HG02840 (cell line): ENCODE results near the gene OAS2.
"Not testable (repeated sequence)": the region's sequence is repeated elsewhere in the genome, so short reads cannot be mapped to it uniquely, and the experiment has no call there.

Source experiments
- ATAC-seq: cut with Tn5 transposase; IDR thresholded peaks from one replicate; pipeline ENCODE4 v1.9.1; 2021; ENCODE audit warnings: mild to moderate bottlenecking, moderate library complexity, moderate number of reproducible peaks; ENCODE audit not compliant: unreplicated experiment, low FRiP score

Gene OAS2

DNA sequence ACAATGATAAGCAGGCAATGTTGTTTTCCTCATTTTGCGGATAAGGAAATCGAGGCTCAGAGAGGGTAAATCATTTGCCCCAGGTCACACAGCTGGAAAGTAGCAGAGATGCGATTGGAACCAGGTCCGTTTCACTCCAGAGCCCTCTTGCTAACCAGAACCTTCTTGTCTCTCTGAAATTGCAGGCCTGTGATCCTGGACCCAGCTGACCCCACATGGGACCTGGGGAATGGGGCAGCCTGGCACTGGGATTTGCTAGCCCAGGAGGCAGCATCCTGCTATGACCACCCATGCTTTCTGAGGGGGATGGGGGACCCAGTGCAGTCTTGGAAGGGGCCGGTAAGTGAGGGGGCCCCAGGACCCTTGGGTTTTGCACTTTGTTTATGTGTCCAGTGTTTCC is 30.6 kb upstream of the OAS2 start:
- no peak for ATAC-seq

DNA sequence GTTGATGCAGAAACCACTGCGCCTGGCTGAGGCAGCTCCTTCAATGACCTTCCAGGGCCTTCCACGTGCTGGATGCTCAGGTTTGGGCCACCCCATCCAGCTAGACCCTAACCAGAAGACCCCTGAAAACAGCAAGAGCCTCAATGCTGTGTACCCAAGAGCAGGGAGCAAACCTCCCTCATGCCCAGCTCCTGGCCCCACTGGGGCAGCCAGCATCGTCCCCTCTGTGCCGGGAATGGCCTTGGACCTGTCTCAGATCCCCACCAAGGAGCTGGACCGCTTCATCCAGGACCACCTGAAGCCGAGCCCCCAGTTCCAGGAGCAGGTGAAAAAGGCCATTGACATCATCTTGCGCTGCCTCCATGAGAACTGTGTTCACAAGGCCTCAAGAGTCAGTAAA is 29.5 kb upstream of the OAS2 start:
- ATAC-seq, result no peak

DNA sequence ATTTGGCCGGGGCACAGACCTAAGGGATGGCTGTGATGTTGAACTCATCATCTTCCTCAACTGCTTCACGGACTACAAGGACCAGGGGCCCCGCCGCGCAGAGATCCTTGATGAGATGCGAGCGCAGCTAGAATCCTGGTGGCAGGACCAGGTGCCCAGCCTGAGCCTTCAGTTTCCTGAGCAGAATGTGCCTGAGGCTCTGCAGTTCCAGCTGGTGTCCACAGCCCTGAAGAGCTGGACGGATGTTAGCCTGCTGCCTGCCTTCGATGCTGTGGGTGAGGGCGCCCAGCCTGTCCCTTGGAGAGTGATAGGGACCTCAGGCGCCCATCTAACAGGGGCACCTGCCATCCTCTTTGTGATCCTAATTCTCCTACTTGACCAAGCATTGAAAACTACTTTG is 27.6 kb upstream of the OAS2 start:
- no peak for ATAC-seq

DNA sequence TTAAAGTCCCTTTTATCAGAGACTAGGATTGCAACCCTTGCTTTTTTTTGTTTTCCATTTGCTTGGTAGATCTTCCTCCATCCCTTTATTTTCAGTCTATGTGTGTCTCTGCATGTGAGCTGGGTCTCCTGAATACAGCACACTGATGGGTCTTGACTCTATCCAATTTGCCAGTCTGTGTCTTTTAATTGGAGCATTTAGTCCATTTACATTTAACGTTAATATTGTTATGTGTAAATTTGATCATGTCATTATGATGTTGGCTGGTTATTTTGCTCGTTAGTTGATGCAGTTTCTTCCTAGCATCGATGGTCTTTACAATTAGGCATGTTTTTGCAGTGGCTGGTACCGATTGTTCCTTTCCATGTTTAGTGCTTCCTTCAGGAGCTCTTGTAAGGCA is 21.2 kb upstream of the OAS2 start:
- not testable (repeated sequence) for ATAC-seq

DNA sequence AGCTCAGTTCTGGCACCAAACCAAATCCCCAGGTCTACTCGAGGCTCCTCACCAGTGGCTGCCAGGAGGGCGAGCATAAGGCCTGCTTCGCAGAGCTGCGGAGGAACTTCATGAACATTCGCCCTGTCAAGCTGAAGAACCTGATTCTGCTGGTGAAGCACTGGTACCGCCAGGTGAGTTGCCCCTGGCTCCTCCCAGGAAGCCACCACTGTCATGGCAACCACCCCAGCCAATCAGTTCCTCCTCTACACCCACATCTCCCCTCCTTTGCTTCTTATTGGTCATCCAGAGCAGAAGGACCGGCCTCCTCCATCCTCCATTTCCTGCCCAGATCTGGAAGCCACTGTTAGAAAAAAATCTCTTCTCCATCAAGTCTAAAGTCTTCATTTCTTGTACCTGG is 17.2 kb upstream of the OAS2 start:
- no peak for ATAC-seq

DNA sequence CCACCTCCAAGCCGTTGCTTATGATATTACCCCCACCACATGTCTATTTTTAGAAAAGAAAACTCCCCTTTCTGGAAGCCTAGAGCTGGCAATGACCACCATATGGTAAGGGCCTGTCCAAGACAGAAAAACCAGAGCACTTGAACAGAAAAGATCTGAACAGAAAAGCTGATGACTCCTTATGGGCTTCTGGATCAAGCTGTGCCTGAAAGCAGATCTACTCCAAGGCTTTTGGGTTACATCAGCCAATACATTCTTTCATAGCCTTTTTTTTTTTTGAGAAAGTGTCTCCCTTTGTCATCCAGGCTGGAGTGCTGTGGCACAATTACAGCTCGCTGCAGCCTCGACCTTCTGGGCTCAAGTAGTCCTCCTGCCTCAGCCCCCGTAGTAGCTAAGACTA is 16.8 kb upstream of the OAS2 start:
- ATAC-seq, result no peak

DNA sequence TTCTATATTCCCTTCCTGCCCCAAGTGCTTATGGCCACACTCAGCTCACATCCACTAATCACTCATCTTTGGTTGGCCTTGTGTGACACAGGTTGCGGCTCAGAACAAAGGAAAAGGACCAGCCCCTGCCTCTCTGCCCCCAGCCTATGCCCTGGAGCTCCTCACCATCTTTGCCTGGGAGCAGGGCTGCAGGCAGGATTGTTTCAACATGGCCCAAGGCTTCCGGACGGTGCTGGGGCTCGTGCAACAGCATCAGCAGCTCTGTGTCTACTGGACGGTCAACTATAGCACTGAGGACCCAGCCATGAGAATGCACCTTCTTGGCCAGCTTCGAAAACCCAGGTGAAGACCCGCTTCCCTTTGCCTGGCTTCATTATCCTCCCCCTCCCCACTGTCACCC is 15.8 kb upstream of the OAS2 start:
- no peak for ATAC-seq

DNA sequence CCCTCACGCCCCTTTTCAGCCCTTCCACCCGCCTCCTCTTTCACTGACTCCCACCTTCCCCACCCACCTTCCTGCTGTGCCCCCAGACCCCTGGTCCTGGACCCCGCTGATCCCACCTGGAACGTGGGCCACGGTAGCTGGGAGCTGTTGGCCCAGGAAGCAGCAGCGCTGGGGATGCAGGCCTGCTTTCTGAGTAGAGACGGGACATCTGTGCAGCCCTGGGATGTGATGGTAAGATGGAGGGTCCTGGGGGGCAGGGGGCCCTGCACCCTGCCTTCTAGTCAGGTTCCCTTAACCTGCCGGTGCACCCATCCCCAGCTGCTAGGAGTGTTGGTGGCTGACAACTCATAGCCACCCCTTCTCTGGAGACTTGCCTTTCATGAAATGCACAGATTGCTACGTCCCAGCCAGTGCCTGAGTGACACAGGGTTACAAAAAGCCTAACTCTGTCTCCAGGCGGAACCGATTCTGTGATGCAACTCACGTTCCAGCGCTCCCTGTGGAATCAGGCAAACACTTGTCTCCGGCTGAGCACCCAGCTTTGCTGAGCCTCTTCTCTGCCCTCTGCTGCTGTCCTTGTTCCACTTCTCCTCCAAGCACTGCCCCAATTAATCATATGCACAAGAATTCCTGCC is 15.0 kb upstream of the OAS2 start:
- no peak for ATAC-seq

DNA sequence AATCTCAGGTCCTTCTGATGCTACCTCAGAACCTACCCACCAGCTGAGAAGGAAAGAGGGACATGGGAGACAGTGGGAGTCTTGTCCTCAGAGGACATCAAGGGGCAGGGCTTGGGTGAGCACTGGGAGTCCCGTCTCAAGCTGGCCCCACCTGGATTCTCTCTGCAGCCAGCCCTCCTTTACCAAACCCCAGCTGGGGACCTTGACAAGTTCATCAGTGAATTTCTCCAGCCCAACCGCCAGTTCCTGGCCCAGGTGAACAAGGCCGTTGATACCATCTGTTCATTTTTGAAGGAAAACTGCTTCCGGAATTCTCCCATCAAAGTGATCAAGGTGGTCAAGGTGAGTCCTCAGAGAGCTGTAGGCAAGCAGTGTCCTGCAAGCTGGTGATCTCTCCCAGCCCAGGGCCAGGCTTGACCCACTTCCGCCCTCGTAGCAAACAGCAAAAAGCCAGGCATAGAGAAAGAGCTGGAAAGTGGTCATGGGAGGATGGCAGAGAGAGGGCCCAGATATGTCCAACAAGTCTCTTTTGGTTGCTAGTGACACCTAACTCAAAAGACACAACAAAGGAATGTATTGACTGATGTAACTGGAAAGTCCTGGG is 14.2 kb upstream of the OAS2 start:
- ATAC-seq, result no peak

DNA sequence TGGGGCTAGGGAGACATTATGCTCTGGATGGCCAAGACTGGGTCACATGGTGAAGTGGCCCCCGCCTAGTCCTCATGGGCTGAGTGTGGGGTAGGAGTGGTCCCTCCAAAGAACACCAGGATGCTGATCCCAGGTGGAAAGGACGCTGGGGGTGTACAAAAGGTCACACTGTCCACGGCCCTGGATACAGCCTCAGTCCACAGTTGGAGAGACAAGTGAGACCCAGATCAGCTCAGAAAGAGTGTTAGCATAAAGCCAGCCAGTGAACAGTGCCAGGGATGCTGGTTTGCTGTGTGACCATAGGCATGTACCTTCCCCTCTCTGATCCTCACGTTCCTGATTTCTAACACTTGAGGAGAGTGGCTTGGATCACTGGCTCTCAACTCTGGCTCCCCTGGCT is 13.4 kb upstream of the OAS2 start:
- ATAC-seq, result no peak

DNA sequence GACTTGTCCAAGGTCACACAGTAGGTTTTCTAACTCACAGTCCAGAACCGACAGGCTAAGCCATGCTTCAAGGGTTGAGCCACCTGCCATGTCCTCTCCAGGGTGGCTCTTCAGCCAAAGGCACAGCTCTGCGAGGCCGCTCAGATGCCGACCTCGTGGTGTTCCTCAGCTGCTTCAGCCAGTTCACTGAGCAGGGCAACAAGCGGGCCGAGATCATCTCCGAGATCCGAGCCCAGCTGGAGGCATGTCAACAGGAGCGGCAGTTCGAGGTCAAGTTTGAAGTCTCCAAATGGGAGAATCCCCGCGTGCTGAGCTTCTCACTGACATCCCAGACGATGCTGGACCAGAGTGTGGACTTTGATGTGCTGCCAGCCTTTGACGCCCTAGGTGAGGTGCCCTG is 12.7 kb upstream of the OAS2 start:
- no peak for ATAC-seq

DNA sequence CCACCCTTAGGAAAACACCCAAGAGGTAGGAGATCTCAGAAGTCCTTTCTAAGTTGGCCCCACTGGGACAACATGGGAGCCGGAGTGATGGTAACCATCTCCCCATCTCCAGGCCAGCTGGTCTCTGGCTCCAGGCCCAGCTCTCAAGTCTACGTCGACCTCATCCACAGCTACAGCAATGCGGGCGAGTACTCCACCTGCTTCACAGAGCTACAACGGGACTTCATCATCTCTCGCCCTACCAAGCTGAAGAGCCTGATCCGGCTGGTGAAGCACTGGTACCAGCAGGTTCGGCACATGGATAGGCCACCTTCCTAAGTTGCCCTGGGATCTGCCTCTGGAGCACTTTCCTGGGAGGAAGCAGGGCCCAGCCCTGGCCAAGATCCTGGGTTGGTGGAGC is 11.0 kb upstream of the OAS2 start:
- ATAC-seq, result no peak

DNA sequence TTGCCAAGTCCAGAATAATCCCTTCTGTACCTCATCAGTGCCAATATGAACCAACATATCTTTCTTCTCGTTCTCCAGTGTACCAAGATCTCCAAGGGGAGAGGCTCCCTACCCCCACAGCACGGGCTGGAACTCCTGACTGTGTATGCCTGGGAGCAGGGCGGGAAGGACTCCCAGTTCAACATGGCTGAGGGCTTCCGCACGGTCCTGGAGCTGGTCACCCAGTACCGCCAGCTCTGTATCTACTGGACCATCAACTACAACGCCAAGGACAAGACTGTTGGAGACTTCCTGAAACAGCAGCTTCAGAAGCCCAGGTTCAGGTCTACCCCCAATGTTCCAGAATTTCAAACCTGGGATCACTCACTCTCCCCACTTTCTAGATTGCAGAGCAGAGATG is 10.5 kb upstream of the OAS2 start:
- no peak for ATAC-seq

DNA sequence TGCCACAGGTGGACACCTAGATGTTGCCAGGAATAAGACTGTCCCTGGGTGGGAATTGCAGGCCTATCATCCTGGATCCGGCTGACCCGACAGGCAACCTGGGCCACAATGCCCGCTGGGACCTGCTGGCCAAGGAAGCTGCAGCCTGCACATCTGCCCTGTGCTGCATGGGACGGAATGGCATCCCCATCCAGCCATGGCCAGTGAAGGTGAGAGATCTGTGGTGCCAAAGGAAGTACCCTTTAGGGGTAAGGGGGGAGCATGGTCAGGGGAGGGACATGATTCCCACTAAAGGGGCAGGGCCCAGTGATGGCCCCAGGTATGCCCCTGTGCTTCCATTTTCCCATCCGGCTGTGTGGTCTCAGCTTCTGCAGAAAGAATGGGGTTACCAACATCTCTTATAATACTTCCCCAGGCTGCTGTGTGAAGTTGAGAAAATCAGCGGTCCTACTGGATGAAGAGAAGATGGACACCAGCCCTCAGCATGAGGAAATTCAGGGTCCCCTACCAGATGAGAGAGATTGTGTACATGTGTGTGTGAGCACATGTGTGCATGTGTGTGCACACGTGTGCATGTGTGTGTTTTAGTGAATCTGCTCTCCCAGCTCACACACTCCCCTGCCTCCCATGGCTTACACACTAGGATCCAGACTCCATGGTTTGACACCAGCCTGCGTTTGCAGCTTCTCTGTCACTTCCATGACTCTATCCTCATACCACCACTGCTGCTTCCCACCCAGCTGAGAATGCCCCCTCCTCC is 8.6 kb upstream of the OAS2 start:
- no peak for ATAC-seq

DNA sequence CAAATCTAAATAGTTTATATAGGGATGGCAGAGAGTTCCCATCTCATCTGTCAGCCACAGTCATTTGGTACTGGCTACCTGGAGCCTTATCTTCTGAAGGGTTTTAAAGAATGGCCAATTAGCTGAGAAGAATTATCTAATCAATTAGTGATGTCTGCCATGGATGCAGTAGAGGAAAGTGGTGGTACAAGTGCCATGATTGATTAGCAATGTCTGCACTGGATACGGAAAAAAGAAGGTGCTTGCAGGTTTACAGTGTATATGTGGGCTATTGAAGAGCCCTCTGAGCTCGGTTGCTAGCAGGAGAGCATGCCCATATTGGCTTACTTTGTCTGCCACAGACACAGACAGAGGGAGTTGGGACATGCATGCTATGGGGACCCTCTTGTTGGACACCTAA is 7.9 kb upstream of the OAS2 start:
- no peak for ATAC-seq

DNA sequence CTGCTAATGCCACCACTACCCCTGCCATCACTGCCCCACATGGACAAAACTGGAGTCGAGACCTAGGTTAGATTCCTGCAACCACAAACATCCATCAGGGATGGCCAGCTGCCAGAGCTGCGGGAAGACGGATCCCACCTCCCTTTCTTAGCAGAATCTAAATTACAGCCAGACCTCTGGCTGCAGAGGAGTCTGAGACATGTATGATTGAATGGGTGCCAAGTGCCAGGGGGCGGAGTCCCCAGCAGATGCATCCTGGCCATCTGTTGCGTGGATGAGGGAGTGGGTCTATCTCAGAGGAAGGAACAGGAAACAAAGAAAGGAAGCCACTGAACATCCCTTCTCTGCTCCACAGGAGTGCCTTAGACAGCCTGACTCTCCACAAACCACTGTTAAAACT is 7.1 kb upstream of the OAS2 start:
- no peak for ATAC-seq

DNA sequence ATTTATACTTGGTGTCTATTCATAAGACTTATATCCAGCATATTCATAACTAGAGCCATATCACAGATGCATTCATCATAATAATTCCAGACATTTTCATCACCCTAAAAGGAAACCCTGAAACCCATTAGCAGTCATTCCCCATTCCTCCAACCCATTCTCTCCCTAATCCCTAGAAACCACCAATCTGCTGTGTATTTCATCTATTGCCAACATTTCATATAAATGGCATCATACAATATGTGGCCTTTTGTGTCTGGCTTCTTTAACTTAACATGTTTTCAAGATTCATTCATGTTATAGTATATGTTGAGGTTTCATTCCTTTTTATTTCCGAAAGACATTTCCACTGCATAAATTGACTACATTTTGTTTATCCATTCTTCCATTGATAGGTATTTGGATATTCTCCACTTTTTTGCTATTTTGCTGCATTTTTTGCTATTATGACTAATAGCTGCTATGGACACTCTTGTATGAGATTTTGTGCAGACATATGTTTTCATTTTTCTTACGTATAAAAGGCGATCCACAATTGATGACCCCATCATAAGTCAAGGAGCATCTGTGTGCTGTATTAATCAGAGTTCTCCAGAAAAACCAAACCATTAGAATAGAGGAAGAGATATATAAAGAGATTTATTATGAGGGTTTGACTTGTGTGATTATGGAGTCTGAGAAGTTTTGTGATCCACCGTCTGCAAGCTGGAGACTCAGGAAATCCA is 5.1 kb upstream of the OAS2 start:
- no peak for ATAC-seq

DNA sequence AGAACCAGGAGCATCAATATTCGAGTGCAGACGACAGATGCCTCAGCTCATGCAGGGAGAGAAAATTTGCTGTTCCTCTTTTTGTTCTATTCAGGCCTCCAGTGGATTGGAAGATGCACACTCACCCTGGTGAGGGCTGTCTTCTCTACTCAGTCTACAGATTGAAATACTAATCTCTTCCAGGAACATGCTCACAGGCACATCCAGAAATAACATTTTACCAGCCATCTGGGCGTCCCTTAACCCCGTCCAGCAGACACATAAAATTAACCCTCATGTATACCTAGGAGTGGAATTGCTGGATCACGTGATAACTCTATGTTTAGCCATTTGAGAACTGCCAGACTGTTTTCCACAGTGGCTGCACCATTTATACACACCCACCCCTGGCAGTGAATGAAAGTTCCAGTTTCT is 4.5 kb upstream of the OAS2 start:
- no peak for ATAC-seq

DNA sequence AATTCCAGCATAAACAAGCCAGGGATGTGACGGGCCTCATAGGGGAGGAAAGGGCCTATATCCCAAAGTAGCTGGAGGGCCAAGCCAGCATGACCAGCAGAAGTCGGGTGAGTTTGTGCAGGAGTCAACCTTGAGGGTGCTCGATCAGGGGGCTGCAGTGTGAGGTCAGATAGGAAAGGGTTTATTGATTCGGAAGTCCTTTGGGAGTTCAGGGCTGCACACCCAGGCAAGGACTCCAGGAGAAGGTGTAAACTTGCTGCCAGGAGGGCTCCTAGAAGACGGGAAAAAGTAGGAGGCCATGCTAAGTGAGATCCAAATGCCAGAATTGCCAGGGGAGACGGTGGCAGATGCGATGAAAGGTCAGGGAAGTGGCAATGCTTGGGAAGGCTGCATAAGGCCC is 3.4 kb upstream of the OAS2 start:
- ATAC-seq, result no peak

DNA sequence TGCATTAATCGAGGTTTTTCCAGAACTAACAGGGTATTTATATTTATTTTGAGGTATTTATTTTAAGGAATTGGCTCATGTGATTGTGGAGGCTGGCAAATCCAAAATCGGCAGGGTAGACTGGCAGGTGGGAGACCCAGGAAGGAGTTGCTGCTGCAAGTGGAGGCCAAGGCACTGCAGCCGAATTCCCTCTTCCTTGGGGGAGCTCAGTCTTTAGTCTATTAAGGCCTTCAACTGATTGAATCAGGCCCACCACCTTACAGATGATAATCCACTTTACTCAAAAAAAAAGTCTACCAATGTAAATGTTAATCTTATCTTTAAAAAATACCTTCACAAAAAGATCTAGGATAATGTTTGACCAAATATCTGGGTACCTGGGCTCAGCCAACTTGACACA is 1.2 kb upstream of the OAS2 start:
- ATAC-seq, result no peak

DNA sequence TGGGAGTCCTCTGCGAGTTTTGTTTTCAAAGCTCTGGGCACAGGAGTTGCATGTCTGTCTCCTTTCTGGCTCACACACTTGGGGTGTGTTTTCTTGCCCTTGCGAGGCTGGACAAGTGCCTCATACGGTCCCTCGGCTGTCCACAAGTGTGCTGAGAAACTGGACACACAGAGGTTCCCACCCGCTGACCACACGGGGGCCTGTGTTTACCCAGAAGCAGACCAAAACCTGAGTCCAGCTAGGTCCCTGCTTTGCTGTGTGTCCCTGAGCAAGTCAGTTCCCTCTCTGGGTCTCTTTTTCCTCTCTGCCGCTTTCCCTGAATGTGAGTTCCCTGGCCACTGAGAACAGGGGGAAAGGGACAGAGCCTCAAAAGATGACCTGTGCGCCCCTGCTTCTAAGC is 678 bp upstream of the OAS2 start:
- no peak for ATAC-seq
